Uterus (tissue), 4 donors: Measurements from ENCODE around the gene CDCA4. TPM values are rescaled to one million over a fixed set of nuclear protein-coding genes. Genes with fewer than 3 reads are reported as not detected.

Experiments used
- DNase-seq, 2 donors: peaks; one replicate each; pipeline ENCODE4 v3.0.0-alpha.2; 2019 to 2020
- H3K27ac ChIP-seq, 2 donors: fragments of 200-600 bp; sonication (generic); 1 replicate in 1 of 2; 2 replicates in 1 of 2; pipeline ENCODE4 v1.5.1; 2016 to 2018
- H3K27me3 ChIP-seq, 2 donors: fragments of 200-600 bp; sonication (generic); one replicate each; pipeline ENCODE4 v1.5.1; 2018 to 2019; ENCODE audit warnings: control low read depth in 1 of 2
- H3K36me3 ChIP-seq, 2 donors: fragments of 200-600 bp; sonication (generic); one replicate each; pipeline ENCODE4 v1.5.1; 2019; ENCODE audit warnings: control low read depth in 1 of 2
- H3K4me1 ChIP-seq, 2 donors: fragments of 200-600 bp; sonication (generic); one replicate each; pipeline ENCODE4 v1.5.1; 2018 to 2019; ENCODE audit warnings: control low read depth in 1 of 2
- H3K4me3 ChIP-seq, 2 donors: fragments of 200-600 bp; sonication (generic); 1 replicate in 1 of 2; 2 replicates in 1 of 2; pipeline ENCODE4 v1.5.1; 2018 to 2019; ENCODE audit warnings: mild to moderate bottlenecking in 1 of 2
- H3K9me3 ChIP-seq, 2 donors: fragments of 200-600 bp; sonication (generic); one replicate each; pipeline ENCODE4 v1.5.1; 2019; ENCODE audit warnings: control low read depth in 1 of 2
- CTCF ChIP-seq, 4 experiments: fragments of 200-600 bp in 2 of 4; fragments of 450-650 bp in 2 of 4; sonication (generic) in 2 of 4; IDR thresholded peaks; one replicate each; pipeline ENCODE4 v1.5.1; 2016 to 2019; ENCODE audit warnings: antibody characterized with exemption in 4 of 4, mild to moderate bottlenecking in 2 of 4, moderate library complexity in 1 of 4
- POLR2A ChIP-seq, 2 donors: fragments of 450-650 bp; IDR thresholded peaks; one replicate each; pipeline ENCODE4 v1.6.1; 2016; ENCODE audit warnings: antibody characterized with exemption in 2 of 2, mild to moderate bottlenecking in 1 of 2, moderate library complexity in 1 of 2
- intact Hi-C: fragments of 100-400 bp; cut with DNase I; formaldehyde crosslinking; loops from one replicate; pipeline ENCODE4 v1.15.1; 2023; ENCODE audit warnings: low total_unique reads
- total RNA-seq, 4 donors: library from RNA; depleted of rRNA in 3 of 4; stranded (reverse); fragments of >200 nt in 3 of 4; gene quantifications; one replicate each; pipeline versions ENCODE4 v1.1.0 to v1.2.4, GENCODE V29; 2014 to 2023
- donor health status: DM: yes; HTN: yes; CAD: no.

Gene CDCA4
- total RNA-seq, 4 donors from 2014 or later, result 2.3 to 43.3 (median 10.3) TPM

- no peak for TF ChIP-seq POLR2A (IDR thresholded peaks at IDR 0.05)
- no peak for TF ChIP-seq CTCF (IDR thresholded peaks at IDR 0.05)
- intact Hi-C loops, result no loop called here
- H3K27me3 ChIP-seq, result no peaks in the 10 kb centered on the region
- no peaks in the 10 kb centered on the region for H3K36me3 ChIP-seq
- no peaks in the 10 kb centered on the region for H3K9me3 ChIP-seq
- no peak for DNase-seq
- H3K4me1 ChIP-seq, result no peaks in the 10 kb centered on the region
- H3K4me3 ChIP-seq, result no peak overlapping the region
- no peak overlapping the region for H3K27ac ChIP-seq
Measured at GRCh38 chr14:105007593-105008264, 13.2 kb downstream of the CDCA4 start.

GRCh38 chr14:105006831-105007592, 13.9 kb downstream of the CDCA4 start:
- no peak overlapping the region for H3K27ac ChIP-seq
- no peak for TF ChIP-seq CTCF (IDR thresholded peaks at IDR 0.05)
- no peak for TF ChIP-seq POLR2A (IDR thresholded peaks at IDR 0.05)
- intact Hi-C loops, result no loop called here
- H3K9me3 ChIP-seq, result no peaks in the 10 kb centered on the region
- no peak for DNase-seq
- H3K36me3 ChIP-seq, result no peaks in the 10 kb centered on the region
- H3K27me3 ChIP-seq, result no peaks in the 10 kb centered on the region
- no peak overlapping the region for H3K4me3 ChIP-seq
- no peaks in the 10 kb centered on the region for H3K4me1 ChIP-seq

GRCh38 chr14:105005929-105006830, 14.7 kb downstream of the CDCA4 start:
- intact Hi-C loops, result no loop called here
- no peak for TF ChIP-seq CTCF (IDR thresholded peaks at IDR 0.05)
- TF ChIP-seq POLR2A (IDR thresholded peaks at IDR 0.05), result no peak

GRCh38 chr14:105005329-105005928, 15.5 kb downstream of the CDCA4 start:
- DNase-seq, result no peak
- H3K4me1 ChIP-seq, result no peaks in the 10 kb centered on the region
- no peaks in the 10 kb centered on the region for H3K27me3 ChIP-seq
- intact Hi-C loops, result no loop called here
- no peak overlapping the region for H3K4me3 ChIP-seq
- H3K9me3 ChIP-seq, result no peaks in the 10 kb centered on the region
- no peak for TF ChIP-seq POLR2A (IDR thresholded peaks at IDR 0.05)
- TF ChIP-seq CTCF (IDR thresholded peaks at IDR 0.05), result no peak
- no peaks in the 10 kb centered on the region for H3K36me3 ChIP-seq
- H3K27ac ChIP-seq, result no peak overlapping the region

More at GRCh38 chr14:105005929-105006830, 14.7 kb downstream of the CDCA4 start:
- no peak overlapping the region for H3K27ac ChIP-seq
- no peaks in the 10 kb centered on the region for H3K9me3 ChIP-seq
- no peak overlapping the region for H3K4me3 ChIP-seq
- no peak for DNase-seq
- H3K27me3 ChIP-seq, result no peaks in the 10 kb centered on the region
- H3K36me3 ChIP-seq, result no peaks in the 10 kb centered on the region
- H3K4me1 ChIP-seq, result no peaks in the 10 kb centered on the region
